HG03575 (cell line): Measurements from ENCODE around the gene ACADVL.

Experiments
- ATAC-seq: cut with Tn5 transposase; IDR thresholded peaks from one replicate; pipeline ENCODE4 v1.9.1; 2021; ENCODE audit not compliant: unreplicated experiment, insufficient number of reproducible peaks, low FRiP score; ENCODE audit errors: extremely low read depth

The ACADVL gene

GRCh38 chr17:7215136-7215638 is 4.6 kb upstream of the ACADVL start:
- ATAC-seq, result no peak

GRCh38 chr17:7215652-7216180 is 4.0 kb upstream of the ACADVL start:
- ATAC-seq, result no peak

GRCh38 chr17:7216242-7217112 is 3.3 kb upstream of the ACADVL start:
- no peak for ATAC-seq

GRCh38 chr17:7217113-7217987 is 2.4 kb upstream of the ACADVL start:
- ATAC-seq, result no peak

GRCh38 chr17:7218166-7218565 is 1.6 kb upstream of the ACADVL start:
- no peak for ATAC-seq

- ATAC-seq, result no peak
Observed at GRCh38 chr17:7218758-7219157, 980 bp upstream of the ACADVL start.

GRCh38 chr17:7219229-7219811 is 418 bp upstream of the ACADVL start:
- ATAC-seq, result no peak

GRCh38 chr17:7220593-7221277 is 997 bp downstream of the ACADVL start:
- ATAC-seq, result no peak

GRCh38 chr17:7221278-7222092 is 1.7 kb downstream of the ACADVL start:
- no peak for ATAC-seq

- no peak for ATAC-seq
Observed at GRCh38 chr17:7222093-7222971, 2.6 kb downstream of the ACADVL start.

GRCh38 chr17:7222972-7223292 is 3.2 kb downstream of the ACADVL start:
- no peak for ATAC-seq

- ATAC-seq, result no peak
Observed at GRCh38 chr17:7223375-7223774, 3.6 kb downstream of the ACADVL start.

- ATAC-seq, result no peak
Observed at GRCh38 chr17:7224110-7224509, 4.4 kb downstream of the ACADVL start.

- no peak for ATAC-seq
Observed at GRCh38 chr17:7224661-7225111, 4.9 kb downstream of the ACADVL start.

- ATAC-seq, result no peak
Observed at GRCh38 chr17:7225711-7226331, 6.1 kb downstream of the ACADVL start.
